Measurements from ENCODE around the gene CUX1. TPM values are rescaled to one million over a fixed set of nuclear protein-coding genes. Genes with fewer than 3 reads are reported as not detected.

Gene CUX1
- total RNA-seq, 1 donor = 46.2 TPM

GRCh38 chr7:102281785-102282184, 464.4 kb downstream of the CUX1 start:
- DNase-seq (ENCODE audit: low read depth) = no peak
- no peak for TF ChIP-seq CTCF (IDR thresholded peaks at IDR 0.05; ENCODE audit: insufficient read depth, low read depth, low read length)
- H3K4me3 ChIP-seq (ENCODE audit: low read depth, low read length) = no peak overlapping the region

- DNase-seq (ENCODE audit: low read depth) = no peak
- H3K4me3 ChIP-seq (ENCODE audit: low read depth, low read length) = no peak overlapping the region
- no peak for TF ChIP-seq CTCF (IDR thresholded peaks at IDR 0.05; ENCODE audit: insufficient read depth, low read depth, low read length)
Measured at GRCh38 chr7:102282465-102283362, 465.3 kb downstream of the CUX1 start.

- DNase-seq (ENCODE audit: low read depth) = no peak
- TF ChIP-seq CTCF (IDR thresholded peaks at IDR 0.05; ENCODE audit: insufficient read depth, low read depth, low read length) = no peak
- H3K4me3 ChIP-seq (ENCODE audit: low read depth, low read length) = no peak overlapping the region
Measured at GRCh38 chr7:102283477-102284189, 466.2 kb downstream of the CUX1 start.

- no peak for TF ChIP-seq CTCF (IDR thresholded peaks at IDR 0.05; ENCODE audit: insufficient read depth, low read depth, low read length)
- no peak for DNase-seq (ENCODE audit: low read depth)
Measured at GRCh38 chr7:102284399-102284798, 467.0 kb downstream of the CUX1 start.

GRCh38 chr7:102284891-102285539, 467.6 kb downstream of the CUX1 start:
- DNase-seq (ENCODE audit: low read depth) = no peak
- no peak for TF ChIP-seq CTCF (IDR thresholded peaks at IDR 0.05; ENCODE audit: insufficient read depth, low read depth, low read length)
- H3K4me3 ChIP-seq (ENCODE audit: low read depth, low read length) = no peak overlapping the region

More at GRCh38 chr7:102284399-102284798, 467.0 kb downstream of the CUX1 start:
- no peak overlapping the region for H3K4me3 ChIP-seq (ENCODE audit: low read depth, low read length)

GRCh38 chr7:102285540-102286236, 468.3 kb downstream of the CUX1 start:
- no peak for DNase-seq (ENCODE audit: low read depth)
- peak overlapping the region; percentile 69 for H3K4me3 ChIP-seq (ENCODE audit: low read depth, low read length)
- TF ChIP-seq CTCF (IDR thresholded peaks at IDR 0.05; ENCODE audit: insufficient read depth, low read depth, low read length) = no peak

All from fibroblast of villous mesenchyme (primary cell).